ENCODE results near the gene COPS6.

DNA sequence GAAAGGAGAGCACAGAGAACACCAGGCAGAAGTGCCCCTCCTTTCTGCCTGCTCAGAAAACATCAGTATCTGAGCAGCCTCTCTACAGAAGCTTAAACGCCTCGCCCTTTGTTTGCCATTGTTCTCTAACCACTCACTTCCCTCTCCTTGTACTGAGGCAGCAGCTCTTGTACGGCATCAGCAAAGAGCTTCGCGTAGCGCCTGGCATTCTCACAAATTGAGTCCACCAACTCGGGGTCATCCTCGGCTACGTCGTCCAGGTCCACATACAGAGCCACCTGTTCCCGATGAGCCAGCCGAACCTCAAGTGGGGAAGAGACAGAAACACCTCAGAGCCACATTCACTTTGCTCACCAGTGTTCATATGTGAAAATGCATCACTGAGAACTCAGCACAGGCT lies 10.7 kb downstream of the COPS6 start:
- TF ChIP-seq, protein P1, sequence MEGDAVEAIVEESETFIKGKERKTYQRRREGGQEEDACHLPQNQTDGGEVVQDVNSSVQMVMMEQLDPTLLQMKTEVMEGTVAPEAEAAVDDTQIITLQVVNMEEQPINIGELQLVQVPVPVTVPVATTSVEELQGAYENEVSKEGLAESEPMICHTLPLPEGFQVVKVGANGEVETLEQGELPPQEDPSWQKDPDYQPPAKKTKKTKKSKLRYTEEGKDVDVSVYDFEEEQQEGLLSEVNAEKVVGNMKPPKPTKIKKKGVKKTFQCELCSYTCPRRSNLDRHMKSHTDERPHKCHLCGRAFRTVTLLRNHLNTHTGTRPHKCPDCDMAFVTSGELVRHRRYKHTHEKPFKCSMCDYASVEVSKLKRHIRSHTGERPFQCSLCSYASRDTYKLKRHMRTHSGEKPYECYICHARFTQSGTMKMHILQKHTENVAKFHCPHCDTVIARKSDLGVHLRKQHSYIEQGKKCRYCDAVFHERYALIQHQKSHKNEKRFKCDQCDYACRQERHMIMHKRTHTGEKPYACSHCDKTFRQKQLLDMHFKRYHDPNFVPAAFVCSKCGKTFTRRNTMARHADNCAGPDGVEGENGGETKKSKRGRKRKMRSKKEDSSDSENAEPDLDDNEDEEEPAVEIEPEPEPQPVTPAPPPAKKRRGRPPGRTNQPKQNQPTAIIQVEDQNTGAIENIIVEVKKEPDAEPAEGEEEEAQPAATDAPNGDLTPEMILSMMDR (tag by site-specific recombination; IDR thresholded peaks at IDR 0.05): no peak
- no peak for TF ChIP-seq ZBTB8A (tag by site-specific recombination; IDR thresholded peaks at IDR 0.05)
- TF ChIP-seq, protein P2, sequence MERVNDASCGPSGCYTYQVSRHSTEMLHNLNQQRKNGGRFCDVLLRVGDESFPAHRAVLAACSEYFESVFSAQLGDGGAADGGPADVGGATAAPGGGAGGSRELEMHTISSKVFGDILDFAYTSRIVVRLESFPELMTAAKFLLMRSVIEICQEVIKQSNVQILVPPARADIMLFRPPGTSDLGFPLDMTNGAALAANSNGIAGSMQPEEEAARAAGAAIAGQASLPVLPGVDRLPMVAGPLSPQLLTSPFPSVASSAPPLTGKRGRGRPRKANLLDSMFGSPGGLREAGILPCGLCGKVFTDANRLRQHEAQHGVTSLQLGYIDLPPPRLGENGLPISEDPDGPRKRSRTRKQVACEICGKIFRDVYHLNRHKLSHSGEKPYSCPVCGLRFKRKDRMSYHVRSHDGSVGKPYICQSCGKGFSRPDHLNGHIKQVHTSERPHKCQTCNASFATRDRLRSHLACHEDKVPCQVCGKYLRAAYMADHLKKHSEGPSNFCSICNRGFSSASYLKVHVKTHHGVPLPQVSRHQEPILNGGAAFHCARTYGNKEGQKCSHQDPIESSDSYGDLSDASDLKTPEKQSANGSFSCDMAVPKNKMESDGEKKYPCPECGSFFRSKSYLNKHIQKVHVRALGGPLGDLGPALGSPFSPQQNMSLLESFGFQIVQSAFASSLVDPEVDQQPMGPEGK (tag by site-specific recombination; IDR thresholded peaks at IDR 0.05): no peak
- TF ChIP-seq HOXA7 (CRISPR knock-in tag; IDR thresholded peaks at IDR 0.05; ENCODE audit: borderline replicate concordance): no peak
- TF ChIP-seq ZBTB7A (tag by site-specific recombination; IDR thresholded peaks at IDR 0.05; ENCODE audit: low read depth): no peak

Measured in HEK293 (cell line).